ENCODE data around the gene FAM3D.
A peak's percentile ranks its signal among the peaks of the same experiment; 100 is the strongest.
"Not testable (repeated sequence)": the region's sequence is repeated elsewhere in the genome, so short reads cannot be mapped to it uniquely, and the experiment has no call there.

FAM3D gene

DNA sequence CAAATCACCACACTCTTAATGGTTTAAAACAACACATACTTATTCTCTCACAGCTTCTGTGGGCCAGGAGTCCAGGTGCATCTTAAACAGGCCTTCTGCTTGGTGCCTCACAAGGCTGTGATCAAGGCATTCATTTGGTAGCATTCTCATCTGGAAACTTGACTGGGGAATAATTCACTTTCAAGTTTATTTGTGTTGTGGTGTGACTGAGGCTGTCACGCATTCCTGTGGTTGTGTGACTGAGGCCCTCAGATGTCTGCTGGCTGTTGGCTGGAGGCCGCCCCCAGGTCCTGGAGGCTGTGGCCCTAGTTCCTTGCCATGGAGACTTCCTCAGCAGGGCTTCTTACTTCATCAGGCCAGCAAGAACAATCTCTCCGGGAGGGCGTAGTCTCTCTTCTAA lies 16.9 kb upstream of the FAM3D start:
- peak; percentile 34 for DNase-seq (ENCODE audit: low read depth)

DNA sequence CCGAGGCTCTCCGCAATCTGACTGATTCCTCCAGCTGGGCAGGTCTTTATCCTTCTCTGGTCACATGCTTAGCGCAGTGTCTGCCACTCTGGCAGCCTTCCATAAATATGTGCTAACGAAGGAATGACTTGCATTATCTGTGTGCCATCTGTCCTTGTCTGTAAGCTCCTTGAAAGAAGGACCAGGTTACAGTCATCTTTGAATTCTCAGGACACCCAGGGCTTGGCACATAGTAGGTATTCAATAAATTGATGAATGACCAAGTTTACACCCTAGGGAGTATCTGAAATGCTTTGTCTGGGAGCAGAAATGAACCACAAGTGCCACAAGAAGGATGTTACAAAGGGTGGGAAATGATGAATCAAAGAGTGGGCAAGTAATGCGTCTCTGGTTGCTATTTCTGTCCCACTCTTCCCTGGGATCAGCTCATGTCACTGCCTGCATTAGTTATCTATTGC lies 16.5 kb upstream of the FAM3D start:
- no peak for DNase-seq (ENCODE audit: low read depth)

DNA sequence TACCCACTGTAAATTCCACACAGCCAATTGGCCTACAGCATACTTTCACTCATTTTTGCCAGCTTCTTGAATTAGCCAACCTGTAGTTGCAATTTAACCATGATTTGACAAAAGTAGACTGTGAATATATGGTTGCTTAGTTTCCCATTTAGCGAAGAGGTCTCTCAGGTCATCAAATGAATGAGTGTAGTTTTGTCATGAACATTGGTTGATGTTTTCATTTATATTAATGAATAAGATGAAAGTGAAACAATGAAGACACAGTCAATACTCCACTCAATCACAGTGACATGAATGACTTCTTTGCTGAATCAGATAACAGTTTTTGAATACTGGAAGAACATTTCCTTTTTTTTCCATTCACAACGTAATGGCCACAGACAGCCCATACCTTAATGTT lies 15.3 kb upstream of the FAM3D start:
- DNase-seq (ENCODE audit: low read depth), result no peak

DNA sequence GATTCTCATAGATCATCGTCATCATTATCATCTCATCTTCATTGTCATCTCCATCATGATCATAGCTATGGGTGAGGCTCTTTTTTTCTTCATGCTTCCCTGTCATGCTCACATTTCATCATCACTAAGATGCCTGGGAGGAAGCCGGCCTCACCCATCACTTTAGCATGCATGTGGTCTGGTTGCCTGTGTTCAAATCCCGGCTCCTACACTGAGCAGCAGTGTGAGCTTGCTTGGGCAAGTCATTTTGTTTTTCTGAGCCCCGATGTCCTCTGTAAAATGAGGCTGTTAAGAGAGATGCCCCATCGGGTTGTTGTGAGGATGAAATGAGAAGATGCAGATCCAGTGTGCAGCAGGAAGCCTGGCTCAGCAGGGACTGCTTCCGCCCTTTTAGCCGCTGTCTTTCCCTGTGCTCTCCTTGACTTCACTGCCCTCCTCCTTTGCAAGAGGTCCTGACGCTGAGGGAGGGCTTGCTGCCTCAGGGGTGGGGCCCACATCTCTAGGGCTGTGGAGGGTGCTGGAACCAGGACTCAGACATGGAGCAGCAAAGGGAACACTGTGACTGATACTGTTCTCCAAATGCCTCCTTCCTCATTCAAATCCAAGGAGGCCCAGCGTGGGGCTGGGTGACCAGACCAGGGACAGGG lies 14.4 kb upstream of the FAM3D start:
- DNase-seq (ENCODE audit: low read depth), result no peak

DNA sequence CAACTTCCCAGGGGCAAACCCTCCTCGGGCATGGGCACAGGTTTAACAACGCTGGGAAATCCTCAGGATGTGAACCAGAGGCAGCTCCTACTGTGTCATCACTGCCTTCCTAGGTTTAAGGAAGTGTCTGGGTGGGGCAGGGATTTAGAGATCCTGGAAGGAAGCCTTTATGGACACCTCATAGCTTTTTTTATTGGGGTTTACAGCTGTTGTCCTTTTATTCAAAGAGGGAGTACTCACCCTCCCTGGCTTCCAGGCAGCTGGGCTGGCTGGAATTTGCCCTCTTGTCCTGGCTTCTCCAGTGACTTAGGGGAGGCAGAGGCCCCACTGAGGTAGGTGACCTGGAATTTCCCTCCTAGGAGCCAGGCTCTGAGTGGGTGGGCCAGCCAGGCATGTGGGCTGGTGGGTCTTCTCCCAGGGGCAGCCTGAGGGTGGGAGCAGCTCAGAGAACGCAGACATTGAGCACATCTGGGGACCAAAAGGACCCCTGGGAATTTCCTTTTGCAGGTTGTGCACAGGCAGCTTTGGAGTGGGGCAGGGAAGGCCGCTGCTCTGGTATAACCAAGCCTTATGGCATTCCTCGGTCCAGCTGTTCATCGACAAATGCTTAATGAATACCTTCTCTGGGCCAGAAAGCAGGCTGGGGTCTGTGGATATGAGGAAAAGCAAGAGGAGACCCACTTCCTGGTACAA lies 13.5 kb upstream of the FAM3D start:
- no peak for DNase-seq (ENCODE audit: low read depth)

DNA sequence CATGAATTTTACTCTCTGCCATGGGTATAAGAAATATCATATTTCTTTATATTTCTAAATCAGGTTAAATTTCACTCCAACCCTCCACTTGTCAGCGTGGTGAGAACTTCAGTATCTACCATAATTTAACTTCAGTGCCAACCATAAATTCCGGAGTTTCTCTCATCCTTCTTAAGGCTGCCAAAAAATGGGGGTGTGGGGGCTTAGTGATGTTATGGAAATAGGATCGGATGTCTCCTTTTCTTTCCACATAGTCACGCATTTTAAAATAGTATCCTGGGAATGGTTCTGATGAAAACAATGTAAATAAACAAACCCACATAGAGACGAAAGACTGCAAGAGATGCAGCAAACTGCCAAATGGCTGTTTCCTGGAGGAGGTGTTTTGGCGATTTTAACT lies 12.9 kb upstream of the FAM3D start:
- DNase-seq (ENCODE audit: low read depth), result no peak

DNA sequence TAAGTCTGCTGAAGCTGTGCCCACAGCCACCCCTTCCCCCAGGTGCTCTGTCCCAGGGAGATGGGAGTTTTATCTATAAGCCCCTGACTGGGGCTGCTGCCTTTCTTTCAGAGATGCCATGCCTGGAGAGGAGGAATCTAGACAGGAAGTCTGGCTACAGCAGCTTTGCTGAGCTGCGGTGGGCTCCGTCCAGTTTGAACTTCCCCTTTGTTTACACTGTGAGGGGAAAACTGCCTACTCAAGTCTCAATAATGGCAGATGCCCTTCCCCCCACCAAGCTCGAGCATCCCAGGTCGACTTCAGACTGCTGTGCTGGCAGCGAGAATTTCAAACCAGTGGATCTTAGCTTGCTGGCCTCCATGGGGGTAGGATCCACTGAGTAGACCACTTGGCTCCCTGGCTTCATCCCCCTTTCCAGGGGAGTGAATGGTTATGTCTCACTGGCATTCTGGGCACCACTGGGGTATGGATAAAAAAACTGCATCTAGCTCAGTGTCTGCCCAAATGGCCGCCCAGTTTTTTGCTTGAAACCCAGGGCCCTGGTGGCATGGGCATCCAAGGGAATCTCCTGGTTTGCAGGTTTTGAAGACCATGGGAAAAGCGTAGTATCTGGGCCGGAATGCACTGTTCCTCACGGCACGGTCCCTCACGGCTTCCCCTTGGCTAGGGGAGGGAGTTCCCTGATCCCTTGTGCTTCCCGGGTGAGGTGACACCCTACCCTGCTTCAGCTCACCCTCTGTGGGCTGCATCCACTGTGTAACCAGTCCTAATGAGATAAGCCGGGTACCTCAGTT lies 11.8 kb upstream of the FAM3D start:
- not testable (repeated sequence) for DNase-seq (ENCODE audit: low read depth)

DNA sequence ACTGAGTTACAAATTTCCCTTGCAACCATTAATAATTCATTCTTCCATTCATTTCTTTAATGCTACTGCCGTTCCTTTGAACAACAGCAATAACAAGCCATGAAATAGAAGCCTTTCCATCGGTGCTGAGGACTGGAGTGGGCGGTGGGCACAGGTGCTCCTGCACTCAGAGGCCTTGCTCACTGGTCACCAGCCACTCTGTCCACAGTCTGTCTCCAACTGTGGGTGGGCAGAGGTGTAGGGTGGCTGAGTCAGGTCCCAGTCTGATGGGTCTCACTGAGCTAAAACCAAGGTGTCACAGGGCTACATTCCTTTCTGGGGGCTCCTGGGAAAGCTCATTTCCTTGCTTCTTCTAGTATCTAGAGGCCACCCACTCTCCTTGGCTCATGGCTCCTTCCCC lies 6.3 kb upstream of the FAM3D start:
- no peak for DNase-seq (ENCODE audit: low read depth)

DNA sequence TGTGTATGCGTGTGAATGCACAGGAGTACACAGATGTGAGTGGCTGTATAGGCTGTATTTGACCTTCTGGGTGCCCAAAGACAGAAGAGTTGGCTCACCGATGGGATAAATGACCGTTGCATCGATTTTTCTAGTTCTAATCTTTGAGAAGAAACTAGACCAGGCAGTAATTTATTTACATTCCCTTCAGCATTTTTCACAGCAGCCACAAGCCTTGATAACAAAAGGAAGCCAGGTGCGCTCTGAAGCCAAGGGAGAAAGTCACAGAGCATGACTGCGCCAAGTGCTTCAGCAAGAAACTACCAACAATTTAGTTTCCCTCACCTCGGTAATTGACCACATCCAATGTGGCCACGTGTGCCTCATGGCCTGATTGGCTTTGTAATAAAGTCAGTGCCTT lies 5.9 kb upstream of the FAM3D start:
- DNase-seq (ENCODE audit: low read depth), result no peak

DNA sequence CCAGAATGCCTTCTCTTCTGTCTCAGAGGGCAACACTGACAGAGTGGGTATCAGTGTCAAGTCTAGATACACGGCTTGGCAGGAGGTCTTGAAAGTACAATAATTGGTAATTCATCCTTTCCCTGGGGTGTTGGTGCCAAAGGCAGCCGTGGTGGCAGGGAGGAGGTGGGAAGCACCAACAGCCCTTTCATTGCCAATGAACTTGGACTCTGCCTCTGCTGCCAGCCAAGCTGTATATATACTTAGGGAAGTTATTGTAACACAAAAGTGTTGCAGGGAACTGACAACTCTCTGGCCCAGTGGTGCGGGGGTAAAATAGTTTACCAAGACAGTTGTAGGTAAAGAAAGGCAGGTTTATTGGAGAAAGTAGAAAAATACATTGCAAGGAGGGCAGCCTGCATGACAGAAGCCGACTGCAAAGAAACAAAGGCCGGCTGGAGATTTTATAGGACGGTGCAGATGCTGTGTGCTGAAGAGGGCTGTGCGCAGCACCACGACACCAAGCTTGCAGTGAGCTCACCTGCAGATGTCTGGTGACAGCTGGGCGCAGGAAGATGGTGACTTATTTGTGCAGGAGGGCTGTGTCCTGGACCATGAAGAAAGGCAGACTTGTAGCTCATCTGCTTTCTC lies 4.0 kb upstream of the FAM3D start:
- DNase-seq (ENCODE audit: low read depth), result no peak

DNA sequence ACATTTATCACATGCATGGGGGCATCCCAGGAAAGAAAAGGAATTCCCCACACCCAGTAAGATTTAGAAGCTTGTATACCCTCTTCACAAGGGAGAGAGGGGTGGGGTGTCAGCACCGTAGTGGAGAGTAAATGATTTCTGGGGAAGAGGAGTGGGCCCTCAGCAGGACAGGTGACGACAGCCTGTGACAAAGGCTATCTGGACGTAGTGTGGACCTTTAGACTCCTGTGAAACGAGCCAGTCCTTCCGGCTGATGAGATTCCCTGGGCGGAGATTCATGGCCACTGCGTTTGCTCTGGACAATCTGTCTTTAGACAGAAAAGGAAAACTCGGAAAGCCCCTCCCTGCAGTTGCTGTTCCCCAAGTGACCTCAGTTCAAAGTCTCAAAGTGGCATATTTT lies 1.7 kb upstream of the FAM3D start:
- no peak for DNase-seq (ENCODE audit: low read depth)

DNA sequence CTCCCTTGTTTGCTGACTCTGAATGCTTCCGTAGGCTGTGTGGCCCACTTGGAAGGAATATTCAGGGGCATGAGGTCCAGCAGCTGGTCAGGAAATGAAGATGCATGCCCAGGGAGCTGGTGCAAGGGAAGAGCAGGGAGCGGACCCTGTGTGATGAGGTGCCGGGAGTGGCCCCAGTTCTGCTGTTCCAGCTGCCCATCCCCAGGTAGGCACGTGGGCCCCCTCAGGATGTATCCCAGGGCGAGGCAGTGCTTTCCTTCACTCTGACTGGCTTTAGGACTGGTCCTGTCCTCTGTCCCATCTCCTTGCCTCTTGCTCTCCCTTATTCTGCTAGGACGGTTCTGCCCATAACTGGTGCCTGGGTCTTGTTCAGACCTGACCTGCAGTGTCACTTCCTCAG lies 1.1 kb upstream of the FAM3D start:
- no peak for DNase-seq (ENCODE audit: low read depth)

DNA sequence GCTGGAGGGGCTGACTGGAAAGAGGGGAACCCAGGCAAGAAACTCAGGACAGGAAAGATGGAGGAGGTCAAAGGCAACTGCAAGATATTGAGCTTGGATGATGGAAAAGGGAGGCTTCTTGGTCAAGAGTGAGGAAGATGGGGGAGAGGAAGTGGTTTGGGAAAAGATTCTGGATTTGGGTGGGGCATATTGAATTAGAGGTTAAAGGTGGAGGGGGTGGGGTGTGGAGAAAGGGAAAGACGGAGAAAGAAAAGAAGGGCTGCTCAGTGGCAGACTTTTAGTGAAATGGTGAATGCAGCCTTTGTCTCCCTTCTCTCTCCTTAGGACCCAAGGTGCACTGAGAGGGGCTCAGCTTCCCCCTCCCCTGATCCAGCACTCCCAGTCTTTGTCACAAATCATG lies 655 bp upstream of the FAM3D start:
- no peak for DNase-seq (ENCODE audit: low read depth)

DNA sequence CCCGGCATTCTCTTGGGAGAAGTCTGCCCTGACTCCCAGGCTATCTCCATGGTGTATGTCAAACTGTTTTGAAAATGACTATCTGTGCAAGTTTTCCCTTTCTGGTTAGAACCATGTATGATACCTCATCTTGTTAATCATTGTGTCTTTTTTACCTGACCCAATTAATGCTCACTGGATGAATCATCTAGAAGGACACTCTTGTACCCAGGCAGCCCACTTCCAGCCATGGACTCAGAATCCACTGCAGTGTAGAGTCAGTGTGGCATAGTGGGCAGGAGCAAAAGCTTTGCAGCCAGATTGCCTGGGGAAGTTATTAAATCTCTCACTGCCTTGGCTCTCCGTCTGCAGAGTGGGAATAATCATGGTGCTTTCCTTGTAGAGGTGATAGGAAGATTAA lies 1.2 kb downstream of the FAM3D start:
- DNase-seq (ENCODE audit: low read depth), result no peak

DNA sequence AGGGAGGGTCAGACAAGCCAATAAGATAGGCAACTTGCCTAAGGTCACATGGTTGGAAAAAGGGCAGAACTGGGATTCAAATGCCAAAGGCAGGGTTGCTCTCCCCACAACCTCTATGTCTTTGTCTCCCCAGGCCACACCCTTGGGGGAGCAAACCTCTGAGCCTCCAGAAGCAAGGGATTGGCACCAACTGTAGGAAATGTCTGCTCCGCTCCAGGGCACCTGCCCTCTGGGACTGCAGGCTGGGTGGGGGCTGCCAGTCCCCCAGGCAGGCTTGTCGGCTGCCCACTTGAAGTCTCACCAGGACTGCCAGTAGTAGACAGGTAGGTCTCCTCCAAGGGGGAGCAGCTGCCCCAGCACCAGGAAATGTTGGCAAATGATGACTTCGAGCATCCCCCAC lies 2.0 kb downstream of the FAM3D start:
- DNase-seq (ENCODE audit: low read depth), result no peak

DNA sequence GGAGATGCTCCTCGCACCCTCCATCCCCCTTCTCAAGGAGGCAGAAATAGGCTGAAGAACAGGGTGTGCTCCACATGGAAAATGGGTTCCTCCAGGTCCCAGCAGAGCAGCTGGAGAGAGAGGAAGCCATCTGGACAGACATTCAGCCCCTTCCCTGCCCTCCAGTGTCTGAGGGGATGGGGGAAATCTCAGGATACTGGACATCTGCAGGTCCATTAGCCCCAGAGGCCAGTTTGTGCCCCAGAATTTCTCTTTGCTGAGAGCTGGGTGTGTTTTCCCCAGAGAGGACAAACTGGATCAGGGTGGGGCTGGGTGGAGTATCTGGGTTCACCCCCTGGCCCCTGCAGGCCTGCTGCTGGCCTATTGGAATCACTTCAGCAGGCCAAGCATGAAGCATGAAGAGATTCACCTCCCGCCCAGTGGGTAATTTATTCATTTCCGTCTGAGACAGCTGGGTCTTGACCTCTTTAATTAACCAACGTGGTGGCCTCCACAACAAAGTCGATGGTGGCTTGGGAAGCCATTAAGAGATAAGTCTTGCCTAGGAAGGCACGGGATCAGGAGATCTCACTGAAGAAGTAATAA lies 4.6 kb downstream of the FAM3D start:
- no peak for DNase-seq (ENCODE audit: low read depth)

DNA sequence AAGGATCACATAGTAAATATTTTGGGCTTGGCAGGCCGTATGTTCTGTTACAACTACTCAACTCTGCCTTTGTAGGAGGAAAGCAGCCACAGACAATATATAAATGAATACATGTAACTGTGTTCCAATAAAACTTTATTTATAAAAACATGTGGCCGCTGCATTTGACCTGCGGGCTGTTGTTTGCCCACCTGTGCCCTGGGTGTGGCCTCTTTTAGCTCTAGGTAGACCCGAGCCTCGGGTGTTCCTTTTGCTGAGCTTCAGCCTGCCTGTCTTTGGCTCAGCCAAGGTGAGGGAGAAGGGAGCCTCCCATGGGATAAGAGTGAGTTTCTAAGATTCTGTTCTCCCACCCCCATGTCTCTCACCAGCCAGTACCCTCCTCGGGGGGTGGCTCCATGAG lies 5.6 kb downstream of the FAM3D start:
- no peak for DNase-seq (ENCODE audit: low read depth)

DNA sequence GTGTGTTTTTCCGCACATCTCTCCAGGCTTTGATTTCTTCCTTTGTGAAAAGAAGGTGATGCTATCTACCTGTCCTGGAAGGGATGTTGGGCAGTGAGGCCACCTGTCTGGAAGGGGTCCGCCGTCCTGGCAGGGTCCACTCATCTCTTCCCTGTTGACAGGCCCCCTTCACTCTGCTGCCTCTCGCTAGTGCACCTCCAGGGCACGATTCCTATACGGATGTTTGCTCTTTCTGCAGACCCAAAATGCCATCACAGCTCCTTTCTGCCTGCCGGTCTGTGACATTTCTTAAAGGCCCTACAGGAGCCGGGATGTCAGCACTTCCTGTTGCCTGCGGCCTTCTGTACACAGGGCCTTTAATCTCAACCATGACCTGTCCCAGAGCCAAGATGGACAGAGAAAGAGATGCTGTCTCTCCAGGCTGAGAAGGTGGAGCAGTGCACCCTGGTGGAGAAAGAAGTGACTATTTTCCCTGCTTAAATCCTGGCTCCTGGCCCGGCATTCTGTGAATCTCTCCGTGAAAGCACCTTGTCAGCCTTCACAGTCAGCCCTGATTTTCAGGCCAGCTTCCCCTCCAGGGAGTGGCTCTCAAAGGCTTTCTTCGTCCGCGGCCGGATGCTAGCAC lies 7.4 kb downstream of the FAM3D start:
- no peak for DNase-seq (ENCODE audit: low read depth)

DNA sequence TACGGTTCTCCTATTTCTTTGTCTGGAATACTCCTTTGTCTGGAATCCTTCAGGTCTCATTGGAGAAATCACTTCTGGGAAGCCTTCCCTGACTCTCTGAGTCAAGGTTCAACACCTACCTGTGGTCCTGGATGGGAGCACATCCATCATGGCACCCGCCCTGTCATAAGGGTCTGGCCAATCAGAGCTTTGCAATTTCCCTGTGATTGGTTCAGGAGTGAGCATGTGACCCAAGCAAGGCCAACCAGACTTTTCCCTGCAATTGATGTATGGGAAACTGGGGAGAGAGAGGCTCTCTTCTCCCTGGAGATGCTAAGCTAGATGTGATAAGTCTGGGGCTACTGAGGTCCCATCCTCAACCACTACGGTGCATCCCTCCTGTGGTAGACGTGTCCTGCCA lies 8.1 kb downstream of the FAM3D start:
- no peak for DNase-seq (ENCODE audit: low read depth)

DNA sequence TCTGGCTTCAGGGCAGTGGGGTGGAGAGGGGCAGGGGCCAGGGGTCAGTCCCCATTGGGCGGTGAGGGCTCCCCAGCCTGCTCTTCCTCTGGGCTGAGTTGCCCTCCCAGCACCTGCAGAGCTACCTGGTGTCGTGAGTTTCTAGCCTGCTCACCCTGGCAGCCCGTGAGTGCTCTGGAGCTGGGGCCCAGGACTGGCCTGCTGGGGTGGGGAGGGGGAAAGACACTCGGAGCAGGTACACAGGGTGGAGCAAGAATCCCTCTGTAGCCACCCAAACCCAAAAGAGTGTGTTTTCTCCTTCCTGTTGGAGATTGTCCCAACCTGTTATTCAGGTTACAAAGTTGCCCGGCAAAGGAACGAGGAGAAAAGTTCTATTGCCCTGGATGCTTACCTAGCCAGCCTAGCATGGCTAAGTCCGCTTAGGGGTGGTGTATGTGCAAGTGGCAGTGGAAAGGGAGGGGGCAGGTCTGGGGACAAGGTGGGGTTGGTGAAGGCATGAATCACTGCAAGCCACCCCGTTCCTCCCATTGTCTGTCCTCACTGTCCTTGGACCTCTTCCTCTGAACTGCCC lies 8.9 kb downstream of the FAM3D start:
- DNase-seq (ENCODE audit: low read depth), result no peak

DNA sequence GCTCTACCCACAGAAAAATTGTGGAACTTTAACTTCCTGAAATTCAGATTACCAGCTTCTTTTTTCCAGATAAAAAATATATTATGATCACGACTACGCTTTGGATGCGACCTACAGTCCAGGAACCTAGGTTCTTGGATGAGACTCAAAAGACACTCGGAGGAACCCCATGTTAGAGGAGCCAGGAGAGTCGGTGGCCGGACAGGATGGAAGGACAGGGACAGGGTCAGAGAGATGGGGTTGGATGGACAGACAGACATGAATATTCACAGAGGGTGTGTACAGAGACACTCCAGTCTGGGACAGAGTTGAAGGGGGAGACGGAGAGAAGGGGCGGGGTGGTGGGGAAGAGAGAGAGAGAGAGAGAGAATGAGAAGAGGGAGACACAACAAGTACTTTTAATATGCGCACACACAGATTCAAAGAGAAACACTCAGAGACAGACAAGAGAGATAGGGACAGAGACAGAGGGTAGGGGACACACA lies 9.5 kb downstream of the FAM3D start:
- no peak for DNase-seq (ENCODE audit: low read depth)
